IPS-20b (cell line): ENCODE results near the gene ADCY6.

ENCODE experiments used
- H3K27ac ChIP-seq: one replicate; pipeline ENCODE4 v1.5.1; 2013; ENCODE audit warnings: low read length
- H3K27me3 ChIP-seq: 2 replicates; pipeline ENCODE4 v1.6.1; 2013; ENCODE audit warnings: mild to moderate bottlenecking, low read length, inconsistent platforms; ENCODE audit not compliant: insufficient read depth
- H3K36me3 ChIP-seq: 2 replicates; pipeline ENCODE4 v1.6.1; 2013; ENCODE audit warnings: low read depth, mild to moderate bottlenecking, inconsistent platforms, low read length, moderate library complexity; ENCODE audit not compliant: insufficient read depth
- H3K4me1 ChIP-seq: 2 replicates; pipeline ENCODE4 v1.6.1; 2013; ENCODE audit warnings: mild to moderate bottlenecking, control low read depth, inconsistent platforms, low read length, moderate library complexity; ENCODE audit not compliant: insufficient read depth
- H3K4me3 ChIP-seq: 2 replicates; pipeline ENCODE4 v1.5.1; 2013; ENCODE audit warnings: mild to moderate bottlenecking, low read length, inconsistent platforms
- H3K9ac ChIP-seq: 2 replicates; pipeline ENCODE4 v1.6.1; 2013; ENCODE audit warnings: low read depth, mild to moderate bottlenecking, inconsistent platforms, low read length, moderate library complexity
- H3K9me3 ChIP-seq: 2 replicates; pipeline ENCODE4 v1.6.1; 2013; ENCODE audit warnings: mild to moderate bottlenecking, low read depth, low read length, inconsistent platforms; ENCODE audit not compliant: insufficient read depth

The ADCY6 gene

DNA sequence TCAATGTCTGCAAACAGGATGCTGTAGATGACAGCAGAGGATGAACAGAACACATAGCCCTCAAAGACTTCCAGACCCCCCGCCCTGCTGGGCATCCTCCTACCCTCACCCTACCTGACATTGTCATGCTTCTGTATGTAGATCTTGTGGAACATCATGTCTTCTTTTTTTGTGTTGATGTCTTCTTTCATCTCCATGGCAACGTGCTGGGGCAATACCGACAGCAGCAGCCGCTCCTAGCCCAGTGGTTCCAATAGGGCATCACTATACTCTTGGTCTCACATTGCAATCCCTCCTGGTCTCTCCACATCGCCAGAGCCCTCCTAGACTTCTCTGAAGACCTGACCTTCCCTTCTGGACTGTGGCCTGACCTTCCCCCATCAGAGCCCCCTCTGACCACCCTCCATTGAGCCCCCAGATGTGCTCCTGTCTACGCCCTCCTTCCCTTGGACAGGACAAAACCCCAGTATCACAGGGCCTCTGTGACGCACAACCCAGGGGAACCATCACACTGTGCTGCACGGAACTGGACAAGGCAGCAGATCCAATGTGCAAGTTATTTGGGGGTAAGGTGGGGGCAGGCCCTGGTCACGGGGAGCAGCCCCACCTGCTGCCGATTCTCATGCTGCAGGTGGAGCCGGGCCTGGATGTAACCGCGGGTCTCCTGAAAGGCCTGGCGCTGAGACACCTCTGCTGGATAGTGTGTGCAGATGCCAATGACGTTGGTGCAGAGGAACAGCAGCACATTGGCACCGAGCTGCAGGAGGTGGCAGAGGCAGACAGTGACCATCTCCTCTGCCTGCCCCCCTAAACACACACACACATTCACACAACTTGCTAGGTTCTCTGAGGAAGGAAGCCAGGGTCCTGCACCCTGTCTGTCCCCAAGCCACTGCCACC lies 11.1 kb downstream of the ADCY6 start:
- H3K27ac ChIP-seq: no peak overlapping the region
- no peaks in the 10 kb centered on the region for H3K27me3 ChIP-seq
- H3K9me3 ChIP-seq: no peaks in the 10 kb centered on the region
- H3K4me1 ChIP-seq: peaks cover 11% of the 10 kb centered on the region; the same call in 1 of the 2 replicates
- peaks cover 39% of the 10 kb centered on the region for H3K36me3 ChIP-seq
- no peak overlapping the region for H3K9ac ChIP-seq
- peak overlapping the region; percentile 30; the same call in 1 of the 2 replicates for H3K4me3 ChIP-seq

- Histone ChIP-seq H3K4me1 (peaks cover 11% of the 10 kb centered on the region; the same call in 1 of the 2 replicates), H3K4me3 (no peak overlapping the region), H3K36me3 (peaks cover 47% of the 10 kb centered on the region), H3K27me3 (no peaks in the 10 kb centered on the region), H3K9me3 (no peaks in the 10 kb centered on the region), H3K27ac (no peak overlapping the region), H3K9ac (no peak overlapping the region)
These were observed 11.9 kb downstream of the ADCY6 start for GRCh38 chr12:48776956-48777355.

GRCh38 chr12:48775991-48776649 lies 12.8 kb downstream of the ADCY6 start:
- no peaks in the 10 kb centered on the region for H3K27me3 ChIP-seq
- no peak overlapping the region for H3K27ac ChIP-seq
- no peaks in the 10 kb centered on the region for H3K9me3 ChIP-seq
- H3K36me3 ChIP-seq: peaks cover 55% of the 10 kb centered on the region
- H3K4me1 ChIP-seq: peaks cover 11% of the 10 kb centered on the region; the same call in 1 of the 2 replicates
- no peak overlapping the region for H3K4me3 ChIP-seq
- H3K9ac ChIP-seq: no peak overlapping the region

DNA sequence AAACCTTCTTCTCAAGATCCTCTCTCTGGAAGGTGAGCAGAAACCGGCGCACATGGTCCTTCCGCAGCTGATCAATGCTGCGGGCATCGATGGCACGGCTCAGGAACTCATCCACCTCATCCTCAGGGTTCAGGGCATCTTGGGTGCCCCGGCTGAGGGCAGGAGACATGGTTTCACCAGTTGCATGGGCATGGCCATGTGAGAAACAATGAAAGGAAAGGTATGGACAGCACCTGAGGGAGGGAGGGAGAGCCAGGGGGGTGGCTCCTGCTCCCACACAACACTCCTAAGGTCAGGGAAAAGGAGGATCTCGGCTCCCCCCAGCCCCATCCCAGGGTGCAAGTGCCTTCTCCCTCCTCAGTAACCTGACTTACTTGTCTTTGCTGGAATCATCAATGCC lies 13.6 kb downstream of the ADCY6 start:
- no peak overlapping the region for H3K27ac ChIP-seq
- no peak overlapping the region for H3K9ac ChIP-seq
- H3K4me3 ChIP-seq: no peak overlapping the region
- H3K36me3 ChIP-seq: peaks cover 64% of the 10 kb centered on the region
- H3K4me1 ChIP-seq: peaks cover 11% of the 10 kb centered on the region; the same call in 1 of the 2 replicates
- no peaks in the 10 kb centered on the region for H3K27me3 ChIP-seq
- no peaks in the 10 kb centered on the region for H3K9me3 ChIP-seq

GRCh38 chr12:48774516-48774915 lies 14.4 kb downstream of the ADCY6 start:
- H3K9me3 ChIP-seq: no peaks in the 10 kb centered on the region
- no peaks in the 10 kb centered on the region for H3K27me3 ChIP-seq
- H3K4me1 ChIP-seq: peaks cover 11% of the 10 kb centered on the region; the same call in 1 of the 2 replicates
- H3K4me3 ChIP-seq: no peak overlapping the region
- H3K27ac ChIP-seq: no peak overlapping the region
- no peak overlapping the region for H3K9ac ChIP-seq
- H3K36me3 ChIP-seq: peaks cover 67% of the 10 kb centered on the region

- no peaks in the 10 kb centered on the region for H3K27me3 ChIP-seq
- H3K9me3 ChIP-seq: no peaks in the 10 kb centered on the region
- H3K9ac ChIP-seq: no peak overlapping the region
- no peak overlapping the region for H3K27ac ChIP-seq
- H3K4me1 ChIP-seq: peaks cover 13% of the 10 kb centered on the region; the same call in 1 of the 2 replicates
- peaks cover 67% of the 10 kb centered on the region for H3K36me3 ChIP-seq
- no peak overlapping the region for H3K4me3 ChIP-seq
These were observed 15.2 kb downstream of the ADCY6 start for GRCh38 chr12:48773686-48774085.

DNA sequence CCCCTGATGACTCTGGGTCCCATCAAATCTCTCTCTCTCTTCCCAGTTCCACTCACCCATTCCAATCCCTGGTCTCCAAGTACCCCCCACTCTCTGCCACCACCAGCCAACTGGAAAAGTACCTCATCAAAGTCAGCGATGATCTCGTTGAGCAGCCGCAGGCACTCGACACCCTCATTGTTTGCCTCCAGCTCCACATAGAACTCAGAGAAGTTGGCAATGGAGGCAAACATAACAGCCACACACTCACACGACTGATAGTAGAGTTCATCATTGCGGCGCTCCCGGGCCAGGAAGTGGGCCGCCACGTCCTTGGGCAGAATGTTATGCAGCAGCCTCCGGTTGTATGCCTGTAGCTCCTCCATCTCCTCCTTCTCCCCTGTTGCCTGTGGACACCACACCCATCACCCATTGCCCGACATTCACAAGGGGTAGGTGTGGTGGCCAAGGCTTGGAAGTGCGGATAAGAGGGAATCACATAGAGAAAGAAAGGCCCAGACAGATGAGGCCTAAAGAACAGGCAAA lies 17.2 kb downstream of the ADCY6 start:
- Histone ChIP-seq H3K9ac (no peak overlapping the region), H3K27me3 (no peaks in the 10 kb centered on the region), H3K4me1 (peaks cover 9% of the 10 kb centered on the region; the same call in 1 of the 2 replicates), H3K27ac (no peak overlapping the region), H3K4me3 (no peak overlapping the region), H3K9me3 (no peaks in the 10 kb centered on the region), H3K36me3 (peaks cover 72% of the 10 kb centered on the region)

- peaks cover 9% of the 10 kb centered on the region; the same call in 1 of the 2 replicates for H3K4me1 ChIP-seq
- H3K9me3 ChIP-seq: no peaks in the 10 kb centered on the region
- peaks cover 66% of the 10 kb centered on the region for H3K36me3 ChIP-seq
- no peak overlapping the region for H3K4me3 ChIP-seq
- no peak overlapping the region for H3K27ac ChIP-seq
- H3K27me3 ChIP-seq: no peaks in the 10 kb centered on the region
- H3K9ac ChIP-seq: no peak overlapping the region
These were observed 18.1 kb downstream of the ADCY6 start for GRCh38 chr12:48770756-48771155.

- H3K27me3 ChIP-seq: no peaks in the 10 kb centered on the region
- peak overlapping the region; percentile 25 for H3K27ac ChIP-seq
- H3K36me3 ChIP-seq: peaks cover 50% of the 10 kb centered on the region
- H3K4me1 ChIP-seq: peaks cover 9% of the 10 kb centered on the region; the same call in 1 of the 2 replicates
- H3K4me3 ChIP-seq: no peak overlapping the region
- no peaks in the 10 kb centered on the region for H3K9me3 ChIP-seq
- H3K9ac ChIP-seq: peak overlapping the region; percentile 66; the same call in 1 of the 2 replicates
These were observed 20.2 kb downstream of the ADCY6 start for GRCh38 chr12:48768736-48769135.

- no peaks in the 10 kb centered on the region for H3K27me3 ChIP-seq
- H3K9ac ChIP-seq: peak overlapping the region; percentile 66
- H3K36me3 ChIP-seq: peaks cover 45% of the 10 kb centered on the region
- H3K4me1 ChIP-seq: peaks cover 9% of the 10 kb centered on the region; the same call in 1 of the 2 replicates
- peak overlapping the region; percentile 71 for H3K27ac ChIP-seq
- no peaks in the 10 kb centered on the region for H3K9me3 ChIP-seq
- no peak overlapping the region for H3K4me3 ChIP-seq
These were observed 20.7 kb downstream of the ADCY6 start for GRCh38 chr12:48768147-48768546.

DNA sequence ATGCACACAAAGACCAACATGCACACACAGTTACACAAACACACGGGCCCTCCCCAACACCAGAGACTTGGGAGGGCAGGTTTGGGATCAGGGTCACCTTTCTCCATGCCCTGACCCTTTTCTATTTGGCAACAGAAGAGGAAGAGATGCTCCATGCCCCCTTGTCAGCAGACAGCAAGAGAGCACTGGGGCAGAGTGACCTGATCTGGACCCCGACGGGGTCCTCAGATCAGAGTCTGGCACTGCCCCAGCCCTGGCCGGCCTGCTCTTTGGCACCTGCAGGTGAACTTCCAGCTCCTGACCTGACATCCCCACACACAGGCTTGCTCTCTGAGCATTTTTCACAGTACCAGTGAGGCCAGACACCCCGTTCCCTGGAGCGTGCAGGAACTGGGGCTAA lies 21.4 kb downstream of the ADCY6 start:
- no peaks in the 10 kb centered on the region for H3K27me3 ChIP-seq

More for the DNA sequence above, 21.4 kb downstream of the ADCY6 start:
- H3K9ac ChIP-seq: peak overlapping the region; percentile 66; the same call in 1 of the 2 replicates
- H3K4me3 ChIP-seq: no peak overlapping the region
- peaks cover 9% of the 10 kb centered on the region; the same call in 1 of the 2 replicates for H3K4me1 ChIP-seq
- H3K36me3 ChIP-seq: peaks cover 39% of the 10 kb centered on the region
- H3K9me3 ChIP-seq: no peaks in the 10 kb centered on the region
- peak overlapping the region; percentile 71 for H3K27ac ChIP-seq
